Activated naive CD4-positive, alpha-beta T cell treated with Interleukin-2 at 50 U/mL for 16 hours (primary cell): Measurements from ENCODE around the gene COBLL1.

Experiments used
- DNase-seq: peaks from one replicate; pipeline ENCODE4 v3.0.0-alpha.2; 2020

Gene COBLL1

DNA sequence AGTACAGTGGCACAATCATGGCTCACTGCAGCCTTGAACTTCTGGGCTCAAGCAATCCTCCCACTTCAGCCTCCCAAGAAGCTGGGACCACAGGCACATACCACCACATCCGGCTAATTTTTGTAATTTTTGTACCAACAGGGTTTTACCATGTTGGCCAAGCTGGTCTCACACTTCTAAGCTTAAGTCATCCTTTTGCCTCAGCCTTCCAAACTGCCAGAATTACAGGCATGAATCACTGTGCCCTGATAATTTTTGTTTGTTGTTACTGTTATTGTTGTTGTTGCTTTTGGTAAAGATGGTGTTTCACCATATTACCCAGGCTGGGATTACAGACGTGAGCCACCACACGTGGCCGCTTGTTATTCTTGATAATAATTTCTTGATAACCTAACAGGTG is 10.5 kb upstream of the COBLL1 start:
- DNase-seq: no peak

DNA sequence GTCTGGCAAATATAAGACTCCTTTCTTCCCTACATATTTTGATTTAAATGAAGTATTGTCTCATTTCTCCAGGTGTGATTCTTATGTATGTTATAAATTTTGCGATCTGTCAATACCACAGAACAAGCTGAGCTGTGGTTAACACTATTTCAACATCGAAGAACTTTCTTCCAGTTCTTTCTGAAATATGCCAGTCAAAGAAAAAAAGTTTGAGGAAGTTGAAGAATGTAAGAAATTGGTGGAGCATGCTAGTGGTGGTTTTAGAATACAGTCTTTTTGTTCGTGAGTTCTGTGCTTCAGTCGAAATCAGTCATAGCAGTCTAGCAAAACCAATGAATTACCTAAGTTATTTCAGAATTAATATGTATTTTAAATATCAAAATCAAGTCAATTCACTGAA is 8.6 kb upstream of the COBLL1 start:
- DNase-seq: no peak

DNA sequence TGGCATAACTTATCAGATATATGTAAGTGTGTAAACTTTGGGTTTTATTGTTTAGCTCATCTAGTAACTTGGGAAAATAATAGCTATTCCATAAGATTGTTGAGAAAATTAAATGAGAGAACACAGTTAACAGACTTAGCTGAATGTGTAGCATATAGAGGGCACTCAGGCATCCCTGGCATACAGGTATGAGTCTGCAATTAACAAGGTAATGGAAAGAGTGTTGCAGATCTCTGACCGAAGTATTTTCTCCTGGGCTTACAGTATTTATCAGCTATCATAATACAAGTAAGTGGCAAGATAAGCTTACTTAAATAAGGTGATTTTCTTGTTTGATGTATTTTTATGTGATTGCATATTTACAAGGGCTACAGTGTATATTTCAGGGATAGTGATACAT is 7.9 kb upstream of the COBLL1 start:
- no peak for DNase-seq

DNA sequence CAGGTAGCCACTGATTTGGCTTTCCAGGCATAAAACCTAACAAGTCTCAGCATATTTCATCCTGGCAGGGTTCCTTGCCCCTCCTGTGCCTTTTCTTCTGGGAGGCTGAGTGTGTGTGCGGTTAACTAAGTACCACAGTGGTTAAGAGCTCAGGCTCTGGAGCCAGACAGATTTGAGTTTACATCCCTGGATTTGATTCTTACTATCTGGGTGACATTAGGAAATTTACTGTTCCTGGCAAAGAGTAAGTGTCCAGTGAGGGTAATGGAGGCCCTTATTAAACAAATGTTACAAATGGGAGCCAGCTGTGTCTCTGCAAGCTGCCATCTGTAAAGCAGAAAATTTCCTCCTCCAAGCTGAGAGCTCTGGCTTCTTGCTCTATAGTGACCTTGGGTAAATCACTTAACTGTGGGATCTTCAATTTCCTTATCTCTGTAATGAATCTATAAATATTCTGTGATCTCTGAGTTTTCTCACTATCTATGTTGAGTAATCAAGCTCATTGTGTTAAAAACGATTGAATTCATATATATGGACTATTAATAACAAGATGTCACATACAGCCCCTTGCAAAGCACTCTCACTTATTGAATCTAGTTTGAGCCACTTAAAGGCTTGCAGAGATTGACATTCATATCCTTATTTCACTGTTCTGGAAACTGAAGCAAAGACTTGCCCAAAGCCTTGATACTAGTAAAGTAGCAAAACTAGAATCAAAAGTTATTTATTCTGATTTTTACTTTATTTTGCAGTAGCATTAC is 6.5 kb upstream of the COBLL1 start:
- DNase-seq: no peak

DNA sequence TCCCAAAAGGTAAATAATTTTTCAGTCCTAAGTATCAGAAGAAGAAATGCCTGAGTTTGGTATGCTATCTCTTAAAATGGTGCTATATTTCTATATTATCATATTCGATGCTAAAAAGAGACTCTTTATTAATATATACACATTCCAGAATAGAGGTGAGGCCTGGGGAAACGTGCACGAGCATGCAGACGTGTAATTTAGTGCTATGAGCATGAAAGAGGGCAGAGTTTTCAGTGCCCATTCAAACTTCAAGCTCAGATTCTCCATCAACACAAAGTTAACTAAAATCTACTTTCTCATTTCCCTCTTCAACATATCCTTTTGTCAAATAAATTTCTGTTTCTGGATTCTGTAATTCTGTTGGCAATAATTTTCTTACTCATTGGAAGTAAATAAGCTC is 5.7 kb upstream of the COBLL1 start:
- no peak for DNase-seq

DNA sequence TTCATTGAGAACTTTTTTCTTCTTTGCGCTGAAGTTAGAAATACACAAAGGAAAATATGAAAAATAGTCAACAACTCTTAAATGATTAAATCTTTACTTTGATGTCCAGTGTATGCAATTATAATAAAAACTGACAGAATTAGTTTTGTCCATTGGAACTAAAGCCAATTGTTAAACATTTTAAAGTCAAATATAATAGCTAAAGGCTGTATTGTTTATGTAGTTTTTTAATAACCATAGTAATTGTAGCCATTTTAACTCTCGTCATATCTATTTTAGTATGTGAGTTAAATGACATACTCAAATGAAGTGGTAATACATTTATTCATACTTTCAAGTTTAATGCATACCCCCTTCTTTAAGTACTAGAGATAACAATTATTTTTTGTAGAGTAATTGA is 4.7 kb upstream of the COBLL1 start:
- DNase-seq: no peak

DNA sequence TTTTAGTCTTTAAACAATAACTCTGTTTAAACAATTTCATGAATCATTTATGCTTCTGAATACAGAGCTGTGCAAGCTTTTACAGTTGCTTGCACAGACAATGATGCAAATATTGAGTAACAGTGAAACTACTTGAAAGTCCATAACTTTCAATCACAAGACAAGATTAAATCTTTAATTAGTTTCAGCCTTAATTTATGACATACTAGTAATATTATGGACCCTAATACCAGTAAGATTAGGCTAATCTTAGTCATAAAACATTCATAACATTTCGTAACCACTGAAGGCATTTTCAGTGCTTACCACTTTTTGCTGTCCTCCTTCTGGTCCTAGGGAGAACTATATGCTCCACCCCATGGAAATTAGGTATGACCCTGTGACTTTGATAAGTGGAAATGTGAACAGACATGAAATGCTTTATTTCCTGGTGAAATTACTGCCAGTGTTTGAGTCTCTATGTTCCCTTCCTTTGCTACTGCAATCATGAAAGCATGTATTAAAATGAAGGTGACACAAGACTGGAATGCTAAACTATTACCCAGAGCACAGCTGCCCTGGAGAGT is 1.8 kb upstream of the COBLL1 start:
- DNase-seq: no peak

DNA sequence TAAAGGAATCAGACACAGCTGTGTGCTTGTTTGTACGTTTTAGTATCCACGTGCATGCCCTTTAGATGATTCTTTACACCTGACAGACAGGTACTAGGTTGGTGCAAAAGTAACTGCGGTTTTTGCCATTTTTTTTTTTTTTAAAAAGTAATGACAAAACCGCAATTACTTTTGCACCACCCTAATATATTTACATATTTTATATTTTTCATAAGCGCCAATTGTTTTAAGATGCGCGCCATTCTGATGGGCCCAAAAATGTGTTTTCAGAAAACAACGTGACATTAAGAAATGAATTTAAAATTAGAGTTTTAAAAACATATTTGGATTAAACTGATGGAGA is 972 bp upstream of the COBLL1 start:
- no peak for DNase-seq

DNA sequence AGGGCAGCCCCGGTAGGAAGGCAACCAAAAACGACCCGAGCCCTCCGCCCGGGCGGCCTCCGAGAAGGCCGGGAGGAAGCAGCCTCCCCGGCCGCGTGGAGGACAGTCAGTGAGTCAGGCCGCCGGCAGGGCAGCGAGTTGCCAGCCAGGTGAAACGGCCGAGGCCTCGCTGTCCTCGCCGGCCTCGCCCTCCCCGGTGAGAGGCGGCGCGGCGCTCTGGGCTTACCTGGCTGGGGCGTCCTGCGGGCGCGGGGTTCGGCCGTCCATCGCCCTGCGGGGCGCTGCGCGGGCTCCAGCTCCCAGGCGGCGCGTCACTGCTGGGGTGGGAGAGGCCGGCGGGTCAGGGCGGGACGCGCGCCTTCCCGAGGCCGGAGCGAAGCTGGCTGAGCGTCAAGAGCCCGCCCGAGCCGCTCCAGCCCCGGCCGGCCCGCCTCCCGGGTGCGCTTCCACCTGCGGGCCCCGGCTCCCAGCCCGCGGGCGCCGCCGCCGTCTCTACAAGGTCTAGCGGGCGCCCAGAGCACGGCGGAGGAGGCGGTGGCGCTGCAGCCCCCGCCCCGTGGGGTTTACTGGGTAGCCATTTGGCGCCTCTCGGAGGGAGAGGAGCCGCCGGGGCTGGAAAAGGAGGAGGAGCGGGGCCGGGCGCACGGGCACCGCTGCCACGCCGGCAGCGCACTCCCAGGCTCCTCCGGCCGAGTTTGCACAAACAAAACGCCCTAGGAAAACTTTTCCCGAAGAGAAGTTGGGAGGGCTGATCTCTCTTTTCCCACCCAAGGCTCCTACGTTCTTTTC is 499 bp downstream of the COBLL1 start:
- DNase-seq: no peak

DNA sequence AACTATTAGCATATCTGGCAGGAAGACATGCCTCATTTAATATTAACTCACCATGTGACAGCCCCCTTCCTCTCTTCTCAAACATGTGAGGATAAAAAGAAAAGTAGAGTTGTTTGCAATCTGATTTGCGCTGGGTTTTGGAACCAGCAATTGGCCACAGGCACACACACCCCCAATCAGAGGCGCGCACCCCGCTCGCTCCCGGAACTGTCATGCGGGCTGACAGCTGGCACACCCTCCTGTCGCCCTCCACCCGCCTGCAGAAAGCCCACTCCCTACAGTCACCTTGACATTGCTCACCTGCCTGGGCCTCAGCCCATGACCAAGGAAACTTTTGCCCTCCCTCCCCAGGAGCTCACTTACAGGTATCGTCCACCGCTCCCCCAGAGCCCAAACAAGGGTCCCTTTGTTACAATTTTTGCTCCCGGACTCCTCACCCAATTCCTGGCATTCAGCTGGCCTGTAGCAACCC is 1.1 kb downstream of the COBLL1 start:
- DNase-seq: no peak

DNA sequence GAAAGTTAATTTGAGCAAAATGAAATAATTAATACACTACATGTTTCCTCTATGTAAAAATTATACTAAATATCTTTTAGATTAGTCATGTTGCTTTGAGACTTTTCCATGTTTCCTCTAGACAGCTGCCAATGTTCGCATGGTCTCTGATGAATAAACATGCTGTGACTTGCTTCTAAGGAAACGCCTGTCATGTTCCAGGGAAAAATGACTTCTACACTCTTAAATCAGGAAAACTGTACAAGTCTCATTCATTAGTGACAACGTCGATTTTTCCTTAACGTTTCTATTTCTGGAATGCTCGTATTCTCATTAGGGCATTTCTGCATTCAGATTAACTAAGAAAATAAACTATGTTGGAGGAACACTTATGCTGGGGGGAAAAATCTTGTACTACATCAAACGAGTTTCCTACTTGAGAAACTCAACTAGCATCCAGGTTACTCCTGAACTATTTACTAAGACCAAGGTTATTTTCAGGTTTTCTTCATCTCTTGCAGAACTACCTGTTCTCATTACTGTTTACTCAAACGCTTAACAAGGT is 1.6 kb downstream of the COBLL1 start:
- no peak for DNase-seq

DNA sequence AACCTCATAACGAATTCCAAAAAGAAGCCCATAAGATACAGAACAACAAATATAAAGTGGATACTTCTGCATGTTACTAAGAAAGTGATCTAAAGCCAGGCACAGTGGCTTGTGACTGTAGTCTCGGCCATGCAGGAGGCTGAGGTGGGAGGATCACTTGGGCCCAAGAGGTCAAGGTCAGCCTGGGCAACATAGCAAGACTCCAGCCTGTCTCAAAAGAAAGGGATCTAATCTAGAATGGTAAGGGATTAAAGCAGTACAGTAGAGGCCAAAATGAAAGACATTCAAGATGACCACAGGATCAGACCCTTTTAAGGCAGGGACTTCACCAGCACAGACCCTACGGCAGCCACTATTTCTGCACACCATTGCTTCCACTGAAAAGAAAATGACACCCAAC is 3.8 kb downstream of the COBLL1 start:
- DNase-seq: no peak

DNA sequence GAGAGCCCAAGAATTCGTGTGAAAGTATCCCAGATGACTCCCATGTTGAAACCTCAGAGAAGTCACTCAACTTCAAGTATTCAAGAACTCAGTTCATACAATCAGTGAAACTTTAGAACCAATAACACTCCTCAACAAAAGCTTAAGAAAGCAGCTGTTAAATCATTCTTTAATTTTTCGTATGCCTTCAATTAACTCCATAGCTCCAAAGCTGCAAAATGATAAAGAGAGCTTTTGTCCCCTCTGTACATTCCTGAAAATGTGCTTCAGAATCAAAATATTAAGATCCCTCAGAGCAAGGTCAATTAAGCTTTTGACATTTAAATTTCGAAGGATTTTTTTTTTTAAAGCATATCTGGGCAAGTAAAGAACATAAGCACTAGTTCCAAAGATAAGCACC is 4.7 kb downstream of the COBLL1 start:
- no peak for DNase-seq

DNA sequence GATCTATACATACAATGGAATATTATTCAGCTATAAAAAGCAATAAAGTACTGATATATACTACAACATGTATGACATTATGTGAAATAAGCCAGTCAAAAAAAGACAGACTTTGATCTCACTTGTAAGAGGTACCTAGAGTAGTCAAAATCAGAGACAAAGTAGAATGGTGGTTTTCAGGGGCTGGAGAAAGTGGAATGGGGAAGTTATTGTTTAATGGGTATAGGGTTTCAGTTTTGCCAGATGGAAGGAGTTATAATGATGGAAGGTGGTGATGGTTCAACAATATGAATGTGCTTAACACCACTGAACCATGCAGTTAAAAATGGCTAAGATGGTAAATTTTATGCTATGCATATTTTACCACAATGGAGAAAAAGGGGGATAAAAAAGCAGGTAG is 6.3 kb downstream of the COBLL1 start:
- no peak for DNase-seq

DNA sequence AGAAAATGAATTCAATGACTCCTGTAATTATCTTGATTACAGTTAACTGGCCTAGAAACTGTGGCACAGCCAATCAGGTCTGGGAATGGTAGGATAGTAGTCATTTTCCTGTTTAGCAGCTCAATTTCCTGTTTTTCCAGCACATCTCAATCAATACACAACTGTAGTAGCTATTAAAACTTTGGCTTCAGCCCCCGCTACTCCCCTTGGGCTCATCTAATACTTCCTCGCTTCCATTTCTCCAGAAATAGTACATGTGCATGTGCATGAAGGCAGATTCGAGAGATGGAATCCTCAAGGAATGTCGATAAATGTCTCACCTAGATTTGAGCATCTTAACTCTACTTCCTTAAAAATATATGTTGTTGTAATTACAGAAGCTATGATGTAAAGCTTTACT is 9.7 kb downstream of the COBLL1 start:
- DNase-seq: no peak

DNA sequence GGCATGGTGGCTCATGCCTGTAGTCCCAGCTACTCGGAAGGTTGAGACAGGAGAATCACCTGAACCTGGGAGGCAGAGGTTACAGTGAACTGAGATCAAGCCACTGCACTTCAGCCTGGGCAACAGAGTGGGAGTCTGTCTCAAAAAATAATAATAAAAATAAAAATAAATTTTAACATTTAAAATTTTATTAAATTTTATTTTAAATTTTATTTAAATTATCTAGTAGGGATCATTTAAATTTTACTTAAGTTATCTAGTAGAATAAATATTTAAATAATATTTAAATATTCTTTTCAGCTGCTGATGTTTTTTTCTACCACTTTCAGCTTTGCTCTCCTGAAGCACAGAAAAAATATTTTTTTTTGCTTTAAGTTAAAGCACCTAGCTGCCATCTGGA is 10.4 kb downstream of the COBLL1 start:
- no peak for DNase-seq

DNA sequence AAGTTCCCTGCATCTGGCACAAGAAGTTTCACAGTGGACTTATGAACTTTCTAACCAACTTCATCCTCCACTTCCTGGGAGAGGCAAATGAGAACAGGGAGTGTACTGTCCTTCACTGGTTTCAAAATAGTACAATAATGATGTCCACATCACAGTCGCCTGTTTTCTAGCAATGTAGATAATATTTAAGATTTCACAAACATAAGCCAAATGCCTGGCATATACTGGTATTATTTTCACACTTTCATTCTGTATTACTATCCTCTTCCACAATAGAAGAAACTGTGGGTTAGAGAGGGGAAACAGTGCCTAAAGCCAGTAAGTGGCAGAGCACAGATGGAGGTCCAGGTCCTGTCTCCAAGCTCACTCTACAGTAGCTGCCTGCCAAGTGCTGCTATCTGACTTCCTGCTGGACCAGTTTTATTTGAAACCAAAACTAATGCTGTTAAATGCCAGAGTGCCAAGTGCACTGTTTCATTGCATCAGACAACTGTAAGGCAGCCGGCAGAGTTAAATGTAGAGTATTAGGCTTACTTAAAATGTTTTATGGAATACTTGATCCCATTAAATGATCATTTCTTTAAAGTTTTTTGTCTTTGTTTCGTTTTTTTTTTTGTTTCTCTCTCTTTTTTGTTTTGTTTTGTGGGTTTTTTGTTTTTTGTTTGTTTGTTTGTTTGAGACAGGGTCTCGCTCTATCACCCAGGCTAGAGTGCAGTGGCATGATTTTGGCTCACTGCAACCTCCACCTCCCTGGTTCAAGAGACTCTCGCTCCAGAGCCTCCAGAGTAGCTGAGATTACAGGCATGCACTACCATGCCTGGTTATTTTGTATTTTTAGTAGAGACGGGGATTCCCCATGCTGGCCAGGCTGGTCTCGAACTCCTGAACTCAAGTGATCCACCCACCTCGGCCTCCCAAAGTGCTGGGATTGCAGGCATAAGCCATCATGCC is 15.1 kb downstream of the COBLL1 start:
- no peak for DNase-seq

DNA sequence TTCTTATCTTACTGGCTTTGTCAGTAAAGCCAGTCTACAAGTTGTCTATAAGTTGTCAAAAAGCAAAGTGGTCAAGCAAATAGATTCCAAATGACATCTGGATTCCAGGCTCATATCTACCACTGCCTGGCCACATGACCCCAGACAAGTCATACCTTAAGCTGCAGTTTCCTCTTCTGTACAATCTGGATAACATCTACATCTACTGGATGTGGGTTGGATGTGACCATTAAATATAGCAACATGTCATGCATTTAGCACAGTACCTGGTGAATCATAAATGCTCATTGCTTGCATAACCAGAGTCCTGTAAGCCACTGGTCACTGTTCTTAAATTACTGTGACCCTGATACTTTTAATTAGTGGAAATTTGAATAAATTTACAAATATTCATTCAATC is 16.8 kb downstream of the COBLL1 start:
- no peak for DNase-seq

DNA sequence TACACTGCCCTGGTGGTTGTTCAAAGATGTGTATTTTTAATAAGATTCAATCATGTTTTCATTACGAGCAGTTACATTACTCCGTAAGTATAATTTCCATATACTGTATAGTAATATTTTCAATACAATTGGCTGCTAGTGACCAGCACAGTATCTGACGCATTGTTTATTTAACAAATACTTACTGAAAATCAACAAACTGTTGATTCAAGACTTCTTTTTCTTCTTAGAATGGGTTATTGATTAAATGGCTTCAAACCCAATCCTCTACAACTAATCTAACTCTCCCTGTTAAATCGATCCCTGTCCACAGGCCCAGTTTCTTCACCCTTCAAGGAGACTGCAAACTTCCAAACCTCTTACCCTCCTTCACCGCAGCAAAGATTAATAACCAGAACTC is 18.5 kb downstream of the COBLL1 start:
- no peak for DNase-seq

DNA sequence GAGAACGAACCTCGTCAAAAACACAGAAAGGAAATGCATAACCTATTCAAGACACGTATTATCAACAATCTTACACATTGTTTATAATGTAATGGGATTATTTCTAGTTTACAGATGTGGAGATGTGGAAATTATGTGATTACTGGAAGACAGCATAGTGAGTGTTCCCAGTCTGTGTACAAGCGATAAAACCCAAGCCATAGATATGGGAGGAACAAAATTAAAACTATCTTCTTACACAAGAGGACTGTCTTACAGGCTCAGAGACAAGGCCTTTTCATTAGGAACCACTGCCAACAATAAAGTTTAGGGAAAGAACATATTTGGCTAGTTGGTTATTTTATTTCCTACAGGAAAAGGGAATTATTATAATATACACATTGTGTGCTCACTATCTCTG is 20.3 kb downstream of the COBLL1 start:
- DNase-seq: no peak

DNA sequence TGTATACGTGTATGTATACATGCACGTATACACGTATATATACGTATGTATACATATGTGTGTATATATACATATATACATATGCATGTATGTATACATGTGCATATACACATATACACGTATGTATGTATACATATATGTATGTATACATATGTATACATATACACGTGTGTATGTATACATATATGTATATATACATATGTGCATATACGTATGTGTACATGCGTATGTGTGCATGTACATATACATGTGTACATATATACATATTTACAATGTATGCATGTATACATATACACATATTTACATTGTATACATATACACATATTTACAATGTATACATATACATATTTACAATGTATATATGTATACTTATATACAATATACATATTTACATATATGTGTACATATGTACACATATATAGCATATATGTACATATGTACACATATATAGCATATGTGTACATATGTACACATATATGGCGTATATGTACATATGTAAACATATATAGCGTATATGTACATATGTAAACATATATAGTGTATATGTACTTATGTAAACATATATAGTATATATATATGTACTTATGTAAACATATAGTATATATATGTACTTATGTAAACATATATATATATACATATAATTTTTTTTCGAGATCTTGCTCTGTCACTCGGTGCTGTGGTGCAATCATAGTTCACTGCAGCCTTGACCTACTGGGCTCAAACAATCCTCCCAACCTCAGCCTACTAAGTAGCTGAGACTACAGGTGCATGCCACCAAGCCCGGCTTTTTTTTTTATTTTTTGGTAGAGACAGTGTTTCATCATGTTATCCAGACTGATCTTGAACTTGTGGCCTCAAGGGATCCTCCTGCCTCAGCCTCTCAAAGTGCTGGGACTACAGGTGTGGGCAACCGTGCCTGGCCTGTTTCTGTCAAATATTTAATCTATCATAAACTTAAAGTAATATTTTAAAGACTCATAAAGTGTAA is 23.2 kb downstream of the COBLL1 start:
- no peak for DNase-seq

DNA sequence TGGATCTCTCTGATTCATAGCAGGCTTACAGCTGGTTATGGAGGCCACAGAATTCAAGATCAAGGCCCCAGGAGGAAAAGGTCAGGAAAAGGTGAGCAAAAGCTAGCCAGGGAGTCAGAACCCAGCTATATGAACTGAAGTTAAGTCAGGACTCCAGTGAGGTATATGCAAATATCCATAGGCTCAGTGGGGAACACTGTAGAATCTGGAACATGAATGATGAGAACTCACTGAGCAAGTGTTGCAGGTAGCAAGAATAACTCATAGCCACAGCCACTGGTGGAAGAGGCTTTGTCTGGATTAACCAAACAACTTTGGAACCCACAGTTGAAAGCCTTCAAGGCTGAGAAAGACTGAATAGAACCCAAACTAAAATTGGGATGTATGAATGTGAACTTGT is 24.7 kb downstream of the COBLL1 start:
- no peak for DNase-seq
